Esophagus muscularis mucosa (tissue), 3 donors: Measurements from ENCODE around the gene MSH3.

ENCODE experiments used
- CTCF ChIP-seq, 3 experiments: fragments of 200-600 bp in 2 of 3; fragments of 450-650 bp in 1 of 3; sonication (generic) in 2 of 3; IDR thresholded peaks; one replicate each; pipeline ENCODE4 v1.5.1; 2017 to 2019; ENCODE audit warnings: antibody characterized with exemption in 3 of 3, mild to moderate bottlenecking in 2 of 3, moderate library complexity in 1 of 3
- POLR2AphosphoS5 ChIP-seq, 2 donors: sonication (generic); formaldehyde crosslinking; IDR thresholded peaks; one replicate each; pipeline ENCODE4 v1.6.1; 2017; ENCODE audit warnings: antibody characterized with exemption in 2 of 2

DNA sequence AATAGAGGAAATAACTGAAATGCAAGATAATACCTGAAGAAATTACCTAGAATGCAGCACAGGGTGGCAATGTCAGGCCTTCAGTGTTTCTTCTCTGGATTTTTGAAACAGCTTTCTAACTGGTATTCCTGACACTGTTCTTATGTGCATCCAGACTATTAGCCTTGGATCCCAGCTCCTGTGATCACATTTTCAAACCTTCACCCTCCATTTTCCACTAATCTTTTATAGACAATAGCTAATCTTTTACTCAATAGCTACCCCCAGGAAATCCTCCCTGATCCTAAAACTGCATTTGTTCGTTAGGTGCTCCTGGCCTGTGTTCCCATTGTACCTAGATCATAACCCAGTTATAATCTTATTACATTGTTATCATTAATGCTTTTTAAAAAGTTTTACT is 101.8 kb downstream of the MSH3 start:
- TF ChIP-seq CTCF (IDR thresholded peaks at IDR 0.05) (no peak), POLR2AphosphoS5 (IDR thresholded peaks at IDR 0.05) (no peak)
